CD4-positive, alpha-beta T cell treated with Interleukin-6 for 4 hours (primary cell): Measurements from ENCODE around the gene ANKRD44.
A peak's percentile ranks its signal among the peaks of the same experiment; 100 is the strongest.

Experiments
- DNase-seq: peaks from one replicate; pipeline ENCODE4 v3.0.0-alpha.2; 2020; ENCODE audit warnings: mixed read lengths

ANKRD44 gene

GRCh38 chr2:197236159-197236558 lies 74.4 kb downstream of the ANKRD44 start:
- DNase-seq, result no peak

GRCh38 chr2:197235711-197236110 lies 74.9 kb downstream of the ANKRD44 start:
- DNase-seq, result no peak

GRCh38 chr2:197234671-197235191 lies 75.8 kb downstream of the ANKRD44 start:
- no peak for DNase-seq

GRCh38 chr2:197233473-197233872 lies 77.1 kb downstream of the ANKRD44 start:
- DNase-seq, result no peak

- peak; percentile 28 for DNase-seq
These were observed 78.6 kb downstream of the ANKRD44 start for GRCh38 chr2:197232010-197232409.

GRCh38 chr2:197229509-197230443 lies 80.8 kb downstream of the ANKRD44 start:
- no peak for DNase-seq

GRCh38 chr2:197223451-197223850 lies 87.1 kb downstream of the ANKRD44 start:
- no peak for DNase-seq

GRCh38 chr2:197219636-197220035 lies 90.9 kb downstream of the ANKRD44 start:
- no peak for DNase-seq

- no peak for DNase-seq
These were observed 93.0 kb downstream of the ANKRD44 start for GRCh38 chr2:197217541-197217940.

GRCh38 chr2:197216361-197216979 lies 94.1 kb downstream of the ANKRD44 start:
- DNase-seq, result no peak

GRCh38 chr2:197215748-197216360 lies 94.7 kb downstream of the ANKRD44 start:
- no peak for DNase-seq

- DNase-seq, result peak; percentile 61
These were observed 98.0 kb downstream of the ANKRD44 start for GRCh38 chr2:197212344-197213262.

- DNase-seq, result no peak
These were observed 98.7 kb downstream of the ANKRD44 start for GRCh38 chr2:197211881-197212342.

GRCh38 chr2:197210430-197210829 lies 100.2 kb downstream of the ANKRD44 start:
- no peak for DNase-seq

GRCh38 chr2:197209742-197210408 lies 100.7 kb downstream of the ANKRD44 start:
- peak; percentile 47 for DNase-seq

- no peak for DNase-seq
These were observed 101.3 kb downstream of the ANKRD44 start for GRCh38 chr2:197209246-197209645.

GRCh38 chr2:197208841-197209240 lies 101.7 kb downstream of the ANKRD44 start:
- no peak for DNase-seq

- DNase-seq, result no peak
These were observed 102.6 kb downstream of the ANKRD44 start for GRCh38 chr2:197208024-197208423.

GRCh38 chr2:197207598-197207997 lies 103.0 kb downstream of the ANKRD44 start:
- DNase-seq, result no peak

- DNase-seq, result no peak
These were observed 103.5 kb downstream of the ANKRD44 start for GRCh38 chr2:197207106-197207505.

- peak; percentile 78 for DNase-seq
These were observed 104.9 kb downstream of the ANKRD44 start for GRCh38 chr2:197205585-197206215.
